C4-2B (cell line): ENCODE measurements around the gene TMX1.

ENCODE experiments used
- H3K27ac ChIP-seq: fragments of 450-650 bp; 2 replicates; pipeline ENCODE4 v1.5.1; 2017
- ZFX ChIP-seq: fragments of 450-650 bp; IDR thresholded peaks from 2 replicates; pipeline ENCODE4 v1.6.1; 2017
- TF ChIP-seq, protein P1 (sequence below): fragments of 450-650 bp; conservative IDR thresholded peaks from 2 replicates; pipeline ENCODE4 v1.5.1; 2017; ENCODE audit warnings: mild to moderate bottlenecking

TMX1 gene

GRCh38 chr14:51239813-51240803 lies at the start of gene TMX1:
Gene TMX1, plus strand, starts transcription at chr14:51240247. Its CDS starts 46 bp downstream, at chr14:51240293.
- H3K27ac ChIP-seq, result peak within 1 kb of the TSS; percentile 87

GRCh38 chr14:51201890-51202289 lies 38.2 kb upstream of the TMX1 start:
- no peak overlapping the region for H3K27ac ChIP-seq
- TF ChIP-seq ZFX, result no peak
- TF ChIP-seq, protein P1, sequence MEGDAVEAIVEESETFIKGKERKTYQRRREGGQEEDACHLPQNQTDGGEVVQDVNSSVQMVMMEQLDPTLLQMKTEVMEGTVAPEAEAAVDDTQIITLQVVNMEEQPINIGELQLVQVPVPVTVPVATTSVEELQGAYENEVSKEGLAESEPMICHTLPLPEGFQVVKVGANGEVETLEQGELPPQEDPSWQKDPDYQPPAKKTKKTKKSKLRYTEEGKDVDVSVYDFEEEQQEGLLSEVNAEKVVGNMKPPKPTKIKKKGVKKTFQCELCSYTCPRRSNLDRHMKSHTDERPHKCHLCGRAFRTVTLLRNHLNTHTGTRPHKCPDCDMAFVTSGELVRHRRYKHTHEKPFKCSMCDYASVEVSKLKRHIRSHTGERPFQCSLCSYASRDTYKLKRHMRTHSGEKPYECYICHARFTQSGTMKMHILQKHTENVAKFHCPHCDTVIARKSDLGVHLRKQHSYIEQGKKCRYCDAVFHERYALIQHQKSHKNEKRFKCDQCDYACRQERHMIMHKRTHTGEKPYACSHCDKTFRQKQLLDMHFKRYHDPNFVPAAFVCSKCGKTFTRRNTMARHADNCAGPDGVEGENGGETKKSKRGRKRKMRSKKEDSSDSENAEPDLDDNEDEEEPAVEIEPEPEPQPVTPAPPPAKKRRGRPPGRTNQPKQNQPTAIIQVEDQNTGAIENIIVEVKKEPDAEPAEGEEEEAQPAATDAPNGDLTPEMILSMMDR, result no peak

More at GRCh38 chr14:51239813-51240803, at the start of gene TMX1:
- TF ChIP-seq ZFX, result no peak
- TF ChIP-seq, protein P1, result no peak

GRCh38 chr14:51202914-51203665 lies 37.0 kb upstream of the TMX1 start:
- no peak for TF ChIP-seq ZFX
- TF ChIP-seq, protein P1, result no peak
- no peak overlapping the region for H3K27ac ChIP-seq

DNA sequence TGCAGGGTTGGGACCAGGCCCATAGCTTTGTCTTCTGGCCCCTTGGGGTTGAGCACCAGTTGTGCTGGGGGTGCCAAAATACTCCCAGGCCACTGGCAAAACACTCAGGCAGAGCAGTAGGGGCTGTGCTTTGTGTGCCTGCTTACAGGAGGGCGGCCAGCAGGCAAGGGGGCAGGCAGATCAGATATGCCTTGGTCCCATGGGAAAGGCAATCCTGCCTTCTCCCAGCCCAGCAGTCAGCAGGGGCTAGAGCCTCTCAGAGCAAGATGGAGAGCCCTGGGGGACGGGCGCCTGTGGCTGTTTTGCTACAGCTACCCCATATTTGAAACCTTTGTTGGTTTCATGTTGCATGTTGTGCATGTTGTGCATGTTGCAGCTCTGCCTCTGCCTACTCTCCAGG lies 36.2 kb upstream of the TMX1 start:
- TF ChIP-seq, protein P1, result no peak
- no peak for TF ChIP-seq ZFX

GRCh38 chr14:51205486-51205885 lies 34.6 kb upstream of the TMX1 start:
- TF ChIP-seq, protein P1, result no peak
- no peak for TF ChIP-seq ZFX
- no peak overlapping the region for H3K27ac ChIP-seq

More for the DNA sequence above, 36.2 kb upstream of the TMX1 start:
- no peak overlapping the region for H3K27ac ChIP-seq

GRCh38 chr14:51206462-51206861 lies 33.6 kb upstream of the TMX1 start:
- no peak for TF ChIP-seq ZFX
- TF ChIP-seq, protein P1, result no peak
- H3K27ac ChIP-seq, result no peak overlapping the region
